HepG2 (cell line): ENCODE results near the gene HAO2. TPM values are rescaled to one million over a fixed set of nuclear protein-coding genes. Genes with fewer than 3 reads are reported as not detected.
A peak's percentile ranks its signal among the peaks of the same experiment; 100 is the strongest.

Experiments
- ATF2 ChIP-seq: sonication (generic); formaldehyde crosslinking; IDR thresholded peaks from 2 replicates; pipeline ENCODE4 v1.4.0; 2020; ENCODE audit warnings: missing genetic modification reagents
- CSRNP2 ChIP-seq: sonication (generic); formaldehyde crosslinking; conservative IDR thresholded peaks from 2 replicates; pipeline ENCODE4 v1.8.0; 2022; ENCODE audit warnings: low read depth, missing genetic modification reagents
- DBP ChIP-seq: sonication (generic); formaldehyde crosslinking; IDR thresholded peaks from 2 replicates; pipeline ENCODE4 v1.4.0; 2020; ENCODE audit warnings: missing genetic modification reagents; ENCODE audit errors: not compliant biosample characterization
- ETS1 ChIP-seq: sonication (generic); formaldehyde crosslinking; IDR thresholded peaks from 2 replicates; pipeline ENCODE4 v1.4.0; 2020; ENCODE audit warnings: missing genetic modification reagents
- ETV5 ChIP-seq: IDR thresholded peaks from 2 replicates; pipeline ENCODE4 v1.6.1; 2018; ENCODE audit warnings: missing biosample characterization, missing genetic modification reagents, inconsistent platforms, borderline replicate concordance
- PCBP2 ChIP-seq: fragments of 200-400 bp; formaldehyde crosslinking; optimal IDR thresholded peaks from 2 replicates; pipeline ENCODE3; 2018; ENCODE audit warnings: low read length, low read depth; ENCODE audit not compliant: poor library complexity, severe bottlenecking
- RAD21 ChIP-seq: fragments of 450-650 bp; formaldehyde crosslinking; IDR thresholded peaks from 2 replicates; pipeline ENCODE4 v1.5.0; 2020; ENCODE audit warnings: mild to moderate bottlenecking
- REL ChIP-seq: sonication (generic); formaldehyde crosslinking; conservative IDR thresholded peaks from 2 replicates; pipeline ENCODE4 v1.8.0; 2022; ENCODE audit warnings: mild to moderate bottlenecking, missing genetic modification reagents, moderate library complexity
- REXO4 ChIP-seq: sonication (generic); formaldehyde crosslinking; IDR thresholded peaks from 2 replicates; pipeline ENCODE4 v1.8.0; 2022; ENCODE audit warnings: missing genetic modification reagents, mild to moderate bottlenecking, borderline replicate concordance
- THAP8 ChIP-seq: sonication (generic); formaldehyde crosslinking; IDR thresholded peaks from 2 replicates; pipeline ENCODE4 v1.5.1; 2020; ENCODE audit warnings: missing genetic modification reagents, mild to moderate bottlenecking, borderline replicate concordance
- THAP9 ChIP-seq: sonication (generic); formaldehyde crosslinking; IDR thresholded peaks from 2 replicates; pipeline ENCODE4; 2020; ENCODE audit warnings: missing genetic modification reagents, mild to moderate bottlenecking, borderline replicate concordance
- TRIM22 ChIP-seq: fragments of 450-650 bp; IDR thresholded peaks from 2 replicates; pipeline ENCODE4 v1.6.1; 2017
- ZNF143 ChIP-seq: sonication (generic); formaldehyde crosslinking; IDR thresholded peaks from 2 replicates; pipeline ENCODE4 v1.4.0; 2020; ENCODE audit warnings: missing genetic modification reagents
- ZNF317 ChIP-seq: sonication (generic); formaldehyde crosslinking; IDR thresholded peaks from 2 replicates; pipeline ENCODE4 v1.5.0; 2020; ENCODE audit warnings: mild to moderate bottlenecking, missing genetic modification reagents
- ZNF543 ChIP-seq: sonication (generic); formaldehyde crosslinking; IDR thresholded peaks from 2 replicates; pipeline ENCODE4 v1.4.0; 2020; ENCODE audit warnings: mild to moderate bottlenecking, missing genetic modification reagents
- ZNF619 ChIP-seq: sonication (generic); formaldehyde crosslinking; IDR thresholded peaks from 2 replicates; pipeline ENCODE4 v1.4.0; 2020; ENCODE audit warnings: mild to moderate bottlenecking, missing genetic modification reagents
- ZSCAN22 ChIP-seq: sonication (generic); formaldehyde crosslinking; IDR thresholded peaks from 2 replicates; pipeline ENCODE4 v1.4.0; 2020; ENCODE audit warnings: mild to moderate bottlenecking, missing genetic modification reagents
- polyA plus RNA-seq, 8 experiments: library from polyadenylated mRNA; depleted of rRNA in 3 of 8; stranded (reverse) in 7 of 8; unstranded in 1 of 8; fragments of >200 nt; fragmentation: Illumina TruSeq in 4 of 8; extraction: Trizol in 4 of 8; gene quantifications; 2 replicates each; pipeline versions ENCODE4 v1.2.1 to v1.2.3, GENCODE V29; 2011 to 2016; ENCODE audit warnings: low read depth in 4 of 8, missing spikeins in 1 of 8, mixed read lengths in 1 of 8; ENCODE audit not compliant: insufficient read depth in 1 of 8
- total RNA-seq, 5 experiments: library from RNA; depleted of rRNA; stranded (reverse); fragments of >200 nt; fragmentation: Illumina TruSeq; extraction: Trizol; gene quantifications; 2 replicates each; pipeline ENCODE4 v1.2.3, GENCODE V29; 2016; ENCODE audit warnings: low read depth in 1 of 5

Gene HAO2
- total and polyA plus RNA-seq, 2 of the 13 experiments (the other 11 are each of a cell fraction or from before 2014, with no cell fraction given), result 0.05 to 0.09 TPM

- TF ChIP-seq CSRNP2 (CRISPR knock-in tag) (no peak), ETV5 (CRISPR knock-in tag) (0 out of 2 replicates have a peak, but pooled peaks have one; percentile 5), ZNF619 (CRISPR knock-in tag) (no peak), ETS1 (CRISPR knock-in tag) (no peak), REL (CRISPR knock-in tag) (no peak), THAP8 (CRISPR knock-in tag) (no peak), RAD21 (no peak), ZNF543 (CRISPR knock-in tag) (no peak), ZNF317 (no peak), THAP9 (CRISPR knock-in tag) (0 out of 2 replicates have a peak, but pooled peaks have one; percentile 24), ZNF143 (CRISPR knock-in tag) (no peak), DBP (CRISPR knock-in tag) (no peak), REXO4 (no peak), TRIM22 (no peak), PCBP2 (no peak), ZSCAN22 (CRISPR knock-in tag) (no peak), ATF2 (no peak; the same call in 1 of the 2 replicates)
Observed at GRCh38 chr1:119327450-119328155, 41.0 kb upstream of the HAO2 start (continued).
